ENCODE results near the gene PLK2.

The PLK2 gene

DNA sequence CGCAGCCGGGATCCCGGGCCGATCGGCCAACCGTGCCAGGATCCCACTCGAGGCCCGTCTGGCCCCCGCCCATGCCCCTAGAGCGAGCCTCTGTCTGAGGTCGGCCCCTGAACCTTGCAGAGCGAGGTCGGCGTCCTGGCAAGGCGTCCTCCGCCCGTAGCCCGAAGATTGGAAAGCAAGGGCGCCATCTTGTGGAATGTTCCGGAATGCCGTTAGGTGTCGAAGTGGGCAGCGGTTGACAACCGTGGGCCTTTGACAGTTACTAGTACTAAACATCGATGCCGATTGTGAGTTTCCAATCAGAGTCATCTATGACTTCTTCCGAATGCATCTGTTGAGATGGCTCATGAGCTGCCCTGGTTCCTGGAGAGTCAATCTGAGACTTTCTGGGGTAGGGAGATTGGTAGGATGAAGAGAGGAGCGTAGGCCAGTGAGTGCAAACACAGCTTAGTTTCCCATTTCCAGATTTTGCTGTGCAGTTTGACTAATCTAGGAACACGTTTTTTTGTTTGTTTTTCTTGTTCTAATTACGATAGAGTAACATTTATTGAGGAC lies 923 bp upstream of the PLK2 start:
- DNase-seq (ENCODE audit: extremely low read depth, low read depth), result peak; percentile 61
- TF ChIP-seq, protein P1, sequence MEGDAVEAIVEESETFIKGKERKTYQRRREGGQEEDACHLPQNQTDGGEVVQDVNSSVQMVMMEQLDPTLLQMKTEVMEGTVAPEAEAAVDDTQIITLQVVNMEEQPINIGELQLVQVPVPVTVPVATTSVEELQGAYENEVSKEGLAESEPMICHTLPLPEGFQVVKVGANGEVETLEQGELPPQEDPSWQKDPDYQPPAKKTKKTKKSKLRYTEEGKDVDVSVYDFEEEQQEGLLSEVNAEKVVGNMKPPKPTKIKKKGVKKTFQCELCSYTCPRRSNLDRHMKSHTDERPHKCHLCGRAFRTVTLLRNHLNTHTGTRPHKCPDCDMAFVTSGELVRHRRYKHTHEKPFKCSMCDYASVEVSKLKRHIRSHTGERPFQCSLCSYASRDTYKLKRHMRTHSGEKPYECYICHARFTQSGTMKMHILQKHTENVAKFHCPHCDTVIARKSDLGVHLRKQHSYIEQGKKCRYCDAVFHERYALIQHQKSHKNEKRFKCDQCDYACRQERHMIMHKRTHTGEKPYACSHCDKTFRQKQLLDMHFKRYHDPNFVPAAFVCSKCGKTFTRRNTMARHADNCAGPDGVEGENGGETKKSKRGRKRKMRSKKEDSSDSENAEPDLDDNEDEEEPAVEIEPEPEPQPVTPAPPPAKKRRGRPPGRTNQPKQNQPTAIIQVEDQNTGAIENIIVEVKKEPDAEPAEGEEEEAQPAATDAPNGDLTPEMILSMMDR (IDR thresholded peaks at IDR 0.05; ENCODE audit: low read depth, low read length), result peak; percentile 86

DNA sequence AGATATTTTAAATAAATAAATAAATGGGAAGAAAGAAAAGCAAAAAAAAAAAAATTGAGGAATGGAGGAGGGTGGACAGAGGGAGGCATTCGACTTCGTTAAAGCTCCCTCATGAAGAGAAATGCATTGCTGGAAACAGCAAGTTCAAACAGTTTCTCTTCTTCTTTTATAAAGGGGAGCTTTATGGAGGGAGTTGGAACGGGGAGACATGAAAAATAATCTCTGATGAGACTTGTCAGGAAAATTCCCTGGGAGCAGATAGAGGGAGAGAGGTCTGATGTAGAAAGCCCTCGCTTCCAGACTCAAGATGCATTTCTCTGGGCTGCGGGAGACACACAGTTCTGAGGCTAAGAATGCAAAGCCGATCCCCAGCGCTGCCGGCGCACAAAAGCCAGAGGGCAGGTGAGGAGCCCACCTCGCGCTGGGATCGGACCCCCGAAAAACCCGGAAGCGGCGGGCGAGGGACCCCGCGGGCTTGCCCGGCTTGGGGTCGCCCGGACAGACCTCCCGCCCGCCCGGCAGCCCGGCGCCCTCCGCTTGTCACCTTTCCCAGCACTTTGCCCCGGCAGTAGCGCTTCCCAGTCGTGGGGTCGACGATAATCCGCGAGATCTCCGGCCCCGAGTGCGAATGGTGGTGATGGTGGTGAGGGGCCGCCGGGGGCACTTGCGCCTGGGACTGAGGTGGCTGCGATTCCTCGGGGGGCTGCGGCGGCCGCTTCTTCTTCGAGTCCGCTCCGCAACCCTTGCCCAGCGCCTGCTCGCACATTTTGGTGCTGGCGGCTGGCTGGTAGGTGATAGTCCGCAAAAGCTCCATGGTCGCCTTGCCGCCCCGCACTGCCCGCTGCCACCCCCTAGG lies 512 bp downstream of the PLK2 start:
- TF ChIP-seq, protein P1 (IDR thresholded peaks at IDR 0.05; ENCODE audit: low read depth, low read length), result no peak
- DNase-seq (ENCODE audit: extremely low read depth, low read depth), result no peak

DNA sequence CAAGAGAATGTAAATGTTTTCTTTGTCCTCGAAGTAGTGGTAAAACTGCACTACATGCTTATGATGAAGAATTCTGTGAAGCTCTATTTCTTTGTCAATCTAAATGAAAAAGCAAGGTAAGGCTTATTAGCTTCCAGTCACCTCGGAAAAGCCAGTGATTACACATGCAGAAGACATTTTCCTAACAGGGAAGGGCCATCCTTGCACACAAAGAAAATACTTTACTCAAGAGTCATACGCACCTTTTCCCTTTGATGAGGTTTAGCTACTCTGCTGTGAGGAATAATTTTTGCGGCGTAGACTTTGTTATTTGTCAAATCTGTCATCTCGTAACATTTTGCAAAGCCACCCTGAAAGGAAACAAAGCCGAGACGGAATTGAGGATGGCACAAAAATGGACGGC lies 1.1 kb downstream of the PLK2 start:
- DNase-seq (ENCODE audit: extremely low read depth, low read depth), result no peak

DNA sequence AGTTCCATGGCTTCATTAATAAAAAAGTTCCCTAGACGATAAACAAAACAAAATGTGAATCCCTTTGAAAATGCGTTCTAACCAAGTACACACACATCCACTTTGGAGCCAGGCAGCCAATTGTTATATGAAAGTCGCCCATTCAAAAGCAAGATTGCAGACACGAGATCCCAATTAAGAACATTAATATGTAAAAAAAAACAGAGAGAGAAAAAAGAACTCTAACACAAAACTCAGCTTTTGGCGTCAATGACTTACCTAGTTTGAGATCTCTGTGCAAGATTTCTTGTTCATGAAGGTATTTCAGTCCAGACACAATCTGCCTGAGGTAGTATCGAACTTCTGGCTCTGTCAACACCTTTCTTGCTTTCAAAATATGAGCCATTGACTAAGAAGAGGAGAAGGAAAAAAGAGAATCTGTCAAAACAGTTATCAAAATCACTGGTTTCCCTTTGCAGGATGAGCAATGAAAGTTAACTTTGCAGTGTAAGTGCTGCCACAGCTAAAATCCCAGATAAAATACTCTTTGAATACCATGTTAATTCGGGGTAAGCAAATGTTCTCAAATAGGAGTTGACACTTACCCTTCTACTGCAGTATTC lies 1.6 kb downstream of the PLK2 start:
- DNase-seq (ENCODE audit: extremely low read depth, low read depth), result no peak
- TF ChIP-seq, protein P1 (IDR thresholded peaks at IDR 0.05; ENCODE audit: low read depth, low read length), result no peak

More for the DNA sequence above, 1.1 kb downstream of the PLK2 start:
- TF ChIP-seq, protein P1 (IDR thresholded peaks at IDR 0.05; ENCODE audit: low read depth, low read length), result no peak

DNA sequence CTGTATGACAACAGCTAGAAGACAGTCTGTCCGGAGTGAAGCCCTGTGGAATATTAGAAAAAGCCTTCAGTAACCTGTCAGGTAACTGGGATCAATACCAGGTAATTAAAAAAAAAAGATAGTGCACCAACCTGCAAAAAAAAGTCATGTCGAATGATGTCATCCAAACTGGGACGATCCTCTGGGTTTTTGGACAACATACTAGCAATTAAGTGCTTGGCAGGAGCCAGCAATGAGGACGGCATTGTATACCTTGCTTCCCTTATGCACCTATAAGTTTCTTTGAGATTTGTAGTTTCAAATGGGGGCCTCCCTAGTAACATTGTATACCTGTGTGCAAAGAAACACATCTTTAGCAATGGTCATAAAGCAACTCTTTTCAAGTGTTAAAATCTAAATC lies 2.8 kb downstream of the PLK2 start:
- DNase-seq (ENCODE audit: extremely low read depth, low read depth), result no peak
- TF ChIP-seq, protein P1 (IDR thresholded peaks at IDR 0.05; ENCODE audit: low read depth, low read length), result no peak

DNA sequence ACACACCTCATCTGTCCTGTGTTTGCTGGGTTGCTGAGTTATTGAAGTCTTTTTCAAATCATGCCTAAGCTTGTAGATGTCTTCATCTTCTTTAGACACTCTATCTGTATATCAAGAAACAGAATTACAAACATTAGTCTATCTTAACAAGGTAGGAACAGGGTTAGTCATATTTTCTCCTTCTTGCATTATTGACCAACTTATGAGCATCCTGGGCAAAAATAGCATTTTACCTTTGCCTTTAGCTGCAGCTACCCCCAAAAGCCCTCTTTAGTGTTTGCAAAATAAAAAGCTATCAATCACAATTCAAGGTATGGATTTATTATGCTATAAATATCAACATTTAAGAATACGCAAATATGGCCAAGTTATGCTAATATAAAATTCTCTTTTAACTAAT lies 3.4 kb downstream of the PLK2 start:
- no peak for DNase-seq (ENCODE audit: extremely low read depth, low read depth)
- TF ChIP-seq, protein P1 (IDR thresholded peaks at IDR 0.05; ENCODE audit: low read depth, low read length), result no peak

DNA sequence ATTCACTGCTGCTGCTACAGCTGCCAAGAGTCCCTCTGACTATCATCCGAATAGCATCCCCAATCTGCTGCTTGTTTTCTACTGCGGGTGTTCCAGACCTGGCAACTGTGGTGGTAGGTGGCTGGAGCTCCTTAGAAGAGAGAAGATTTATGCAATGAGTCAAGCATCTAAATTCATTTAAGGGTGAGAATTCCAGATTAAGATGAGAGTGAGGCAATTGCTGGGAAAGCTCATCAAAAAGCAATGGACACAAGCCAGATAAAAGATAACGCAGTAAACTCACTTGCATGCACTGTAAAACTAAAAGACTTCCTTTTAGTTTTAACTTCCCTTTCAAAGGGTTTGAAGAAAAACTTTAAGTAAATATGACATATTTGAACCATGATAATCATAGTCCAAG lies 3.9 kb downstream of the PLK2 start:
- TF ChIP-seq, protein P1 (IDR thresholded peaks at IDR 0.05; ENCODE audit: low read depth, low read length), result no peak
- DNase-seq (ENCODE audit: extremely low read depth, low read depth), result no peak
